ENCODE data around the gene LETMD1. TPM values are rescaled to one million over a fixed set of nuclear protein-coding genes. Genes with fewer than 3 reads are reported as not detected.

The LETMD1 gene
- total RNA-seq (2012; rRNA removed), result 16.7 and 27.6 TPM in 2 replicates
- 27.0 and 40.1 TPM in 2 replicates for polyA plus RNA-seq (2012; rRNA removed)
- polyA plus RNA-seq (2012; cell fraction: cytosol; rRNA removed), result 19.7 and 28.3 TPM in 2 replicates
- polyA plus RNA-seq (2012; cell fraction: nucleus; rRNA removed; ENCODE audit: low replicate concordance), result 60.9 and 121 TPM in 2 replicates
- percentile 83 among the genes with signal in this experiment for Bru-seq, nascent RNA
- BruChase-seq, experiment 1, labeled RNA remaining after a 6-hour chase, result percentile 96 among the genes with signal in this experiment
- percentile 92 among the genes with signal in this experiment for BruChase-seq, experiment 2, labeled RNA remaining after a 2-hour chase
- long read RNA-seq, transcript LETMD1-201 (9 exons, 2,112 nt), result major isoform, 18 of 60 reads
- long read RNA-seq, partial matches to known transcripts, result 4 of 60 reads
- long read RNA-seq, other reads (novel, unspliced or antisense), result 23 of 60 reads

DNA sequence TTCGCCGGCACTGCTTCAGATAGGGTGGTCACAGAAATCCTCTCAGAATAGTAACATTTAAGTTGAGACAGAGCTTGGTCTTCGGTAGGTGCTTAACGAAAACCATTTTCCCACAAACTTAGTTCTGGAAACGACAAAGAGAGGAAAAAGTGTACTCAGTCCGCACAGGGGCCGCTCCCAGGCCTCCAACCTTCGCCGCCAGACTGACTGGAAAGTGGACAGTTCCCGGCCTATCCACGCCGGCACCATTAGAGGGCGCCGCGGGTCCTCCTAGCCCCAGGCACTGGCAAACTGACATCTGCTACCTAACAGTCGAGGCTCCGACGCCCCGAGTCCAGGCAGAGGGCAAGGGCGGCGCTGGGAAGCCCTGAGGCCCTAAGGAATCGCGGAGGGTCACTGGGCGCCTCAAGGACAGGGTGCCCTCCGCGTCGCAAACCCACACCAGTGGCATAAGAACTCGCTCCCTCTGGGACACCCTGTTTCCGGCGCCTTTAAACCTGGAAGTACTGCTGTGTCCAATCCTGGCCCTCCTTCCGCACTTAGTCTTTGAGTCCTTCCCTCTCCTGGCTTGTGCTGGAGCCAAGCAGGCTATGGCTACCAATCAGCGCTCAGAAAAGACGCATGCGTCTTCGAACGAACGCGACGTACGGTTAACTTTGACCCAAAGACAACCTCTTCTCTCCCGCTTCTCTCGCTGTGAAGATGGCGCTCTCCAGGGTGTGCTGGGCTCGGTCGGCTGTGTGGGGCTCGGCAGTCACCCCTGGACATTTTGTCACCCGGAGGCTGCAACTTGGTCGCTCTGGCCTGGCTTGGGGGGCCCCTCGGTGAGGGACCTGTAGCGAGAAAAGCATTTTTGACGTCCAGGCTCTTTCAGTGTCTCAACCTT is at the start of gene LETMD1:
Gene LETMD1, plus strand, starts transcription at position 673 of the 886 bp plus-strand sequence. Its CDS starts 30 bp downstream, at position 703.
- peak within 1 kb of the TSS; percentile 92 for H3K27ac ChIP-seq (ENCODE audit: insufficient read depth, low read length)
- H3K79me1 ChIP-seq (ENCODE audit: low read depth in 1 of 2, low read length in 2 of 2), result peaks cover 17 to 20% of the 10 kb centered on the region in 2 experiments
- peak within 1 kb of the TSS; percentile 88 for H2BK5ac ChIP-seq (ENCODE audit: low read depth, low read length, poor library complexity, severe bottlenecking)
- H2AFZ ChIP-seq (replicated peaks; ENCODE audit: low read length, poor library complexity), result peak within 1 kb of the TSS; percentile 99
- ChIA-PET POLR2A (ENCODE audit: unreplicated experiment) (no interaction called here), CTCF (interaction anchor here (0.6 kb wide), 1 partner anchor 10 kb away, joined by 3 read pairs; no protein-coding TSS in a partner anchor)
- peak within 1 kb of the TSS; percentile 88 for H2AK9ac ChIP-seq (replicated peaks; ENCODE audit: low read depth, low read length, poor library complexity)
- in situ Hi-C loops (cut with MboI; ENCODE audit: low sequenced_read_pairs), result no loop called here
- BruUV-seq (replicated peaks), result no TSS peak
- ATAC-seq (ENCODE audit: low read depth) (peak; percentile 99), DNase-seq (peak; percentile 99)
- peak within 1 kb of the TSS; percentile 46; the same call in 1 of the 2 replicates for H3K18ac ChIP-seq (ENCODE audit: low read depth, low read length)
- H3K14ac ChIP-seq (replicated peaks; ENCODE audit: low read depth, low read length), result peak within 1 kb of the TSS; percentile 96
- intact Hi-C loops (cut with micrococcal nuclease), result loop anchor here (2.0 kb wide), 2 partner anchors 283 to 293 kb away; partner anchors contain the start of gene ATF1
- TF ChIP-seq NFE2L2 (IDR thresholded peaks at IDR 0.05; ENCODE audit: low read depth, low read length) (no peak), CEBPB (IDR thresholded peaks at IDR 0.05; ENCODE audit: low read depth, low read length) (no peak), MXI1 (IDR thresholded peaks at IDR 0.05; ENCODE audit: borderline replicate concordance, low read depth, low read length) (0 out of 2 replicates have a peak, but pooled peaks have one; percentile 18), SMC3 (IDR thresholded peaks at IDR 0.05; ENCODE audit: low read depth, low read length) (peak; percentile 72), RAD21 (IDR thresholded peaks at IDR 0.05; ENCODE audit: low read length) (peak; percentile 80), MAFK (IDR thresholded peaks at IDR 0.05; ENCODE audit: low read depth, low read length) (no peak), RCOR1 (IDR thresholded peaks at IDR 0.05; ENCODE audit: insufficient replicate concordance, low read length) (no peak), USF2 (IDR thresholded peaks at IDR 0.05; ENCODE audit: low read depth, low read length) (no peak), FOS (IDR thresholded peaks at IDR 0.05; ENCODE audit: low read depth, low read length) (no peak), POLR2A (IDR thresholded peaks at IDR 0.05; ENCODE audit: low read depth, low read length) (peak; percentile 44; the same call in 1 of the 2 replicates), MAZ (IDR thresholded peaks at IDR 0.05; ENCODE audit: borderline replicate concordance, low read depth, low read length) (peak; percentile 39; the same call in 1 of the 2 replicates), BHLHE40 (IDR thresholded peaks at IDR 0.05; ENCODE audit: low read depth, low read length) (no peak)
- TF ChIP-seq, protein P1, sequence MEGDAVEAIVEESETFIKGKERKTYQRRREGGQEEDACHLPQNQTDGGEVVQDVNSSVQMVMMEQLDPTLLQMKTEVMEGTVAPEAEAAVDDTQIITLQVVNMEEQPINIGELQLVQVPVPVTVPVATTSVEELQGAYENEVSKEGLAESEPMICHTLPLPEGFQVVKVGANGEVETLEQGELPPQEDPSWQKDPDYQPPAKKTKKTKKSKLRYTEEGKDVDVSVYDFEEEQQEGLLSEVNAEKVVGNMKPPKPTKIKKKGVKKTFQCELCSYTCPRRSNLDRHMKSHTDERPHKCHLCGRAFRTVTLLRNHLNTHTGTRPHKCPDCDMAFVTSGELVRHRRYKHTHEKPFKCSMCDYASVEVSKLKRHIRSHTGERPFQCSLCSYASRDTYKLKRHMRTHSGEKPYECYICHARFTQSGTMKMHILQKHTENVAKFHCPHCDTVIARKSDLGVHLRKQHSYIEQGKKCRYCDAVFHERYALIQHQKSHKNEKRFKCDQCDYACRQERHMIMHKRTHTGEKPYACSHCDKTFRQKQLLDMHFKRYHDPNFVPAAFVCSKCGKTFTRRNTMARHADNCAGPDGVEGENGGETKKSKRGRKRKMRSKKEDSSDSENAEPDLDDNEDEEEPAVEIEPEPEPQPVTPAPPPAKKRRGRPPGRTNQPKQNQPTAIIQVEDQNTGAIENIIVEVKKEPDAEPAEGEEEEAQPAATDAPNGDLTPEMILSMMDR (conservative IDR thresholded peaks at IDR 0.05; ENCODE audit: low read depth, low read length), result peak; percentile 90
- peak within 1 kb of the TSS; percentile 88 for H3K4ac ChIP-seq (ENCODE audit: low read depth, low read length)
- H3K4me1 ChIP-seq (ENCODE audit: control insufficient read depth, insufficient read depth, low read length), result no peaks in the 10 kb centered on the region; the same call in 1 of the 2 replicates
- H3K36me3 ChIP-seq (ENCODE audit: control insufficient read depth, insufficient read depth, low read length), result no peaks in the 10 kb centered on the region
- no peaks in the 10 kb centered on the region for H4K20me1 ChIP-seq (ENCODE audit: insufficient read depth, low read length)
- H3K4me3 ChIP-seq (ENCODE audit: insufficient read depth, low read depth, low read length), result peak within 1 kb of the TSS; percentile 67
- H2AK5ac ChIP-seq (ENCODE audit: low read depth, low read length), result peak within 1 kb of the TSS; percentile 82
- peak within 1 kb of the TSS; percentile 87 to 94 for H4K8ac ChIP-seq (ENCODE audit: low read depth in 2 of 2, low read length in 2 of 2)
- peak within 1 kb of the TSS; percentile 82 for H3K56ac ChIP-seq (ENCODE audit: extremely low read depth, insufficient read depth, low read length)
- H3K4me2 ChIP-seq (ENCODE audit: low read depth, low read length), result peak within 1 kb of the TSS; percentile 97
- H3K9me1 ChIP-seq (ENCODE audit: insufficient read depth, low read length), result 0 out of 2 replicates have a peak, but pooled peaks cover 2% of the 10 kb centered on the region
- dilution Hi-C loops (cut with HindIII; ENCODE audit: low sequenced_read_pairs, unreplicated experiment), result no loop called here
- peak within 1 kb of the TSS; percentile 88 for H4K5ac ChIP-seq (ENCODE audit: low read depth, low read length)
- peak within 1 kb of the TSS; percentile 93 for H3K23ac ChIP-seq (ENCODE audit: low read depth, low read length)
- H2BK15ac ChIP-seq (ENCODE audit: low read depth, low read length), result no peak within 1 kb of the TSS; the same call in 2 of the 3 replicates
- H3K9me3 ChIP-seq (ENCODE audit: control insufficient read depth, insufficient read depth, low read length), result no peaks in the 10 kb centered on the region
- peak within 1 kb of the TSS; percentile 86 for H3K9ac ChIP-seq (ENCODE audit: low read depth, low read length)
- peak within 1 kb of the TSS; percentile 85 for H2BK120ac ChIP-seq (ENCODE audit: low read depth, low read length)
- H4K91ac ChIP-seq (ENCODE audit: insufficient read depth, low read depth, low read length), result peak within 1 kb of the TSS; percentile 90
- no peak within 1 kb of the TSS for H2BK20ac ChIP-seq (ENCODE audit: low read depth, low read length)
- no peaks in the 10 kb centered on the region for H3K27me3 ChIP-seq (ENCODE audit: control insufficient read depth, insufficient read depth, low read length)
- 1% methylated on average over 30 of the region's 51 CpGs; no CpG with 5 or more reads in 1 of the 2 experiments for WGBS, 2 experiments (ENCODE audit: extremely low coverage in 2 of 2, insufficient read length in 1 of 2)

Measured in IMR-90 (cell line).